Karpas-422 (cell line): ENCODE results near the gene OR9G1. TPM values are rescaled to one million over a fixed set of nuclear protein-coding genes. Genes with fewer than 3 reads are reported as not detected.
"Not testable (repeated sequence)": the region's sequence is repeated elsewhere in the genome, so short reads cannot be mapped to it uniquely, and the experiment has no call there.

Experiments
- DNase-seq: peaks from one replicate; pipeline ENCODE4 v3.0.0-alpha.2; 2015
- H2AFZ ChIP-seq: fragments of 200-600 bp; sonication (generic); 2 replicates; pipeline ENCODE4 v1.6.1; 2014; ENCODE audit warnings: antibody characterized with exemption, low read length, mixed read lengths
- H3K27ac ChIP-seq: fragments of 200-600 bp; sonication (generic); 2 replicates; pipeline ENCODE4 v1.5.1; 2014; ENCODE audit warnings: mild to moderate bottlenecking, low read length, moderate library complexity
- H3K27me3 ChIP-seq: fragments of 200-600 bp; sonication (generic); 2 replicates; pipeline ENCODE4 v1.6.1; 2014; ENCODE audit warnings: low read length, mixed read lengths
- H3K36me3 ChIP-seq: fragments of 200-600 bp; sonication (generic); 2 replicates; pipeline ENCODE4 v1.6.1; 2014; ENCODE audit warnings: low read length, mixed read lengths; ENCODE audit not compliant: insufficient read depth
- H3K4me1 ChIP-seq: fragments of 200-600 bp; sonication (generic); 2 replicates; pipeline ENCODE4 v1.6.1; 2014; ENCODE audit warnings: mild to moderate bottlenecking, low read length, mixed read lengths
- H3K4me2 ChIP-seq: fragments of 200-600 bp; sonication (generic); 2 replicates; pipeline ENCODE4 v1.6.1; 2014; ENCODE audit warnings: low read length, low read depth, mild to moderate bottlenecking; ENCODE audit not compliant: poor library complexity, severe bottlenecking
- H3K4me3 ChIP-seq: fragments of 200-600 bp; sonication (generic); 2 replicates; pipeline ENCODE4 v1.5.1; 2014; ENCODE audit warnings: mild to moderate bottlenecking, antibody characterized with exemption, low read length, mixed read lengths
- H3K79me2 ChIP-seq: fragments of 200-600 bp; sonication (generic); 2 replicates; pipeline ENCODE4 v1.6.1; 2014; ENCODE audit warnings: mild to moderate bottlenecking, low read length, mixed read lengths
- H3K9ac ChIP-seq: fragments of 200-600 bp; sonication (generic); 2 replicates; pipeline ENCODE4 v1.6.0; 2014; ENCODE audit warnings: low read length
- H3K9me2 ChIP-seq: fragments of 200-600 bp; sonication (generic), shearing (Covaris generic); replicated peaks from 2 replicates; pipeline ENCODE4 v1.6.0; 2014; ENCODE audit warnings: mild to moderate bottlenecking, low read length, moderate library complexity; ENCODE audit not compliant: insufficient read depth
- H3K9me3 ChIP-seq: fragments of 300-700, 200-600 bp; sonication (generic); 2 replicates; pipeline ENCODE4 v1.6.1; 2014; ENCODE audit warnings: low read length, mixed read lengths
- H4K20me1 ChIP-seq: fragments of 200-600 bp; sonication (generic); 2 replicates; pipeline ENCODE4 v1.6.1; 2014; ENCODE audit warnings: mild to moderate bottlenecking, antibody characterized with exemption, low read length, low read depth; ENCODE audit not compliant: insufficient read depth
- total RNA-seq: library from RNA; depleted of rRNA; stranded (reverse); fragments of >200 nt; shearing (Covaris generic); gene quantifications from 2 replicates; pipeline ENCODE4 v1.2.3, GENCODE V29; 2014; ENCODE audit warnings: low replicate concordance; rRNA removed

The OR9G1 gene
- total RNA-seq: not detected in 2 replicates

- no peak within 1 kb of the TSS for H2AFZ ChIP-seq
- no peak within 1 kb of the TSS for H3K4me2 ChIP-seq
- no peak within 1 kb of the TSS for H3K27ac ChIP-seq
- 0 out of 2 replicates have a peak, but pooled peaks cover 6% of the 10 kb centered on the region for H3K9me2 ChIP-seq
- H4K20me1 ChIP-seq: no peaks in the 10 kb centered on the region
- no peaks in the 10 kb centered on the region for H3K4me1 ChIP-seq
- no peak within 1 kb of the TSS for H3K4me3 ChIP-seq
- H3K9me3 ChIP-seq: no peaks in the 10 kb centered on the region
- H3K79me2 ChIP-seq: no peaks in the 10 kb centered on the region
- DNase-seq: no peak
- no peak within 1 kb of the TSS for H3K9ac ChIP-seq
- H3K36me3 ChIP-seq: no peaks in the 10 kb centered on the region
- H3K27me3 ChIP-seq: no peaks in the 10 kb centered on the region
These were observed at the start of gene OR9G1 for GRCh38 chr11:56698795-56699194. Gene OR9G1 (plus strand): TSS chr11:56699095. CDS start chr11:56700388, 1,293 bp downstream.

- no peak for DNase-seq
These were observed 39.1 kb upstream of the OR9G1 start for GRCh38 chr11:56659755-56660154.

GRCh38 chr11:56663386-56663785 is 35.5 kb upstream of the OR9G1 start, which contains the start of gene OR5AR1:
Gene OR5AR1 (plus strand): TSS chr11:56663686. CDS start chr11:56663686, 0 bp downstream.
- Histone ChIP-seq H3K9me3 (no peaks in the 10 kb centered on the region), H4K20me1 (no peaks in the 10 kb centered on the region), H2AFZ (no peak within 1 kb of the TSS), H3K27ac (no peak within 1 kb of the TSS), H3K9me2 (no peaks in the 10 kb centered on the region), H3K27me3 (no peaks in the 10 kb centered on the region), H3K4me1 (no peaks in the 10 kb centered on the region), H3K4me2 (no peak within 1 kb of the TSS), H3K4me3 (no peak within 1 kb of the TSS), H3K36me3 (no peaks in the 10 kb centered on the region), H3K79me2 (no peaks in the 10 kb centered on the region), H3K9ac (no peak within 1 kb of the TSS)
- no peak for DNase-seq

More at GRCh38 chr11:56659755-56660154, 39.1 kb upstream of the OR9G1 start:
- no peaks in the 10 kb centered on the region for H3K4me1 ChIP-seq
- no peak overlapping the region for H3K27ac ChIP-seq
- no peaks in the 10 kb centered on the region for H3K79me2 ChIP-seq
- no peak overlapping the region for H3K9ac ChIP-seq
- H4K20me1 ChIP-seq: no peaks in the 10 kb centered on the region
- H3K4me2 ChIP-seq: no peak overlapping the region
- H3K27me3 ChIP-seq: no peaks in the 10 kb centered on the region
- H3K9me2 ChIP-seq: no peaks in the 10 kb centered on the region
- no peak overlapping the region for H3K4me3 ChIP-seq
- no peaks in the 10 kb centered on the region for H3K9me3 ChIP-seq
- no peaks in the 10 kb centered on the region for H3K36me3 ChIP-seq
- H2AFZ ChIP-seq: no peak overlapping the region

- H3K4me3 ChIP-seq: no peak overlapping the region
- H3K36me3 ChIP-seq: no peaks in the 10 kb centered on the region
- H3K4me2 ChIP-seq: no peak overlapping the region
- no peaks in the 10 kb centered on the region for H3K27me3 ChIP-seq
- H3K4me1 ChIP-seq: no peaks in the 10 kb centered on the region
- H3K9me3 ChIP-seq: no peaks in the 10 kb centered on the region
- DNase-seq: no peak
- no peak overlapping the region for H2AFZ ChIP-seq
- H4K20me1 ChIP-seq: no peaks in the 10 kb centered on the region
- H3K9ac ChIP-seq: no peak overlapping the region
- no peaks in the 10 kb centered on the region for H3K79me2 ChIP-seq
- H3K9me2 ChIP-seq: no peaks in the 10 kb centered on the region
- no peak overlapping the region for H3K27ac ChIP-seq
These were observed 27.9 kb upstream of the OR9G1 start for GRCh38 chr11:56670984-56671383.

GRCh38 chr11:56688554-56689100 is 10.3 kb upstream of the OR9G1 start:
- Histone ChIP-seq H3K36me3 (no peaks in the 10 kb centered on the region), H3K9ac (no peak overlapping the region), H3K4me2 (no peak overlapping the region), H4K20me1 (no peaks in the 10 kb centered on the region), H3K27me3 (no peaks in the 10 kb centered on the region), H3K9me3 (no peaks in the 10 kb centered on the region), H3K9me2 (no peaks in the 10 kb centered on the region), H3K27ac (no peak overlapping the region), H3K4me1 (no peaks in the 10 kb centered on the region), H3K79me2 (no peaks in the 10 kb centered on the region), H3K4me3 (no peak overlapping the region), H2AFZ (no peak overlapping the region)
- no peak for DNase-seq

GRCh38 chr11:56691179-56691578 is 7.7 kb upstream of the OR9G1 start:
- H3K79me2 ChIP-seq, DNase-seq, H3K4me1 ChIP-seq, H3K4me2 ChIP-seq, H2AFZ ChIP-seq, H3K27ac ChIP-seq, H3K27me3 ChIP-seq, H3K36me3 ChIP-seq, H3K4me3 ChIP-seq, H3K9ac ChIP-seq, H3K9me2 ChIP-seq, H3K9me3 ChIP-seq, H4K20me1 ChIP-seq: not testable (repeated sequence)

- no peaks in the 10 kb centered on the region for H3K27me3 ChIP-seq
- no peaks in the 10 kb centered on the region for H3K36me3 ChIP-seq
- H3K9me2 ChIP-seq: 0 out of 2 replicates have a peak, but pooled peaks cover 5% of the 10 kb centered on the region
- no peak overlapping the region for H3K9ac ChIP-seq
- DNase-seq: no peak
- no peak overlapping the region for H3K4me3 ChIP-seq
- no peaks in the 10 kb centered on the region for H3K79me2 ChIP-seq
- no peak overlapping the region for H3K27ac ChIP-seq
- H3K4me1 ChIP-seq: no peaks in the 10 kb centered on the region
- no peak overlapping the region for H3K4me2 ChIP-seq
- H4K20me1 ChIP-seq: no peaks in the 10 kb centered on the region
- H2AFZ ChIP-seq: no peak overlapping the region
- H3K9me3 ChIP-seq: no peaks in the 10 kb centered on the region
These were observed 5.5 kb upstream of the OR9G1 start for GRCh38 chr11:56693428-56693827.

- Histone ChIP-seq H3K4me3 (no peak overlapping the region), H3K27me3 (no peaks in the 10 kb centered on the region), H3K36me3 (no peaks in the 10 kb centered on the region), H3K27ac (no peak overlapping the region), H3K9ac (no peak overlapping the region), H3K9me2 (0 out of 2 replicates have a peak, but pooled peaks cover 6% of the 10 kb centered on the region), H3K9me3 (no peaks in the 10 kb centered on the region), H2AFZ (no peak overlapping the region), H4K20me1 (no peaks in the 10 kb centered on the region), H3K79me2 (no peaks in the 10 kb centered on the region), H3K4me1 (no peaks in the 10 kb centered on the region), H3K4me2 (no peak overlapping the region)
- DNase-seq: no peak
These were observed 1.5 kb downstream of the OR9G1 start for GRCh38 chr11:56700242-56700913.
